Adrenal gland (tissue), 12 donors: ENCODE measurements around the gene TBC1D22A. TPM values are rescaled to one million over a fixed set of nuclear protein-coding genes. Genes with fewer than 3 reads are reported as not detected.

Experiments
- DNase-seq, 7 donors: peaks; one replicate each; pipeline ENCODE4 v3.0.0-alpha.2; 2019 to 2020
- H3K27ac ChIP-seq, 5 donors: fragments of 200-600 bp; sonication (generic) in 4 of 5; 1 replicate in 3 of 5; 2 replicates in 2 of 5; pipeline versions ENCODE4 v1.5.1 to v1.8.0; 2016 to 2020; ENCODE audit warnings: mild to moderate bottlenecking in 1 of 5
- H3K27me3 ChIP-seq: fragments of 200-600 bp; 2 replicates; pipeline ENCODE4 v1.8.0; 2021
- H3K36me3 ChIP-seq, 2 donors: fragments of 200-600 bp; replicated peaks in 1 of 2; 1 replicate in 1 of 2; 2 replicates in 1 of 2; pipeline versions ENCODE4 v1.5.1 to v1.8.0; 2018 to 2022
- H3K4me1 ChIP-seq, 2 donors: fragments of 200-600 bp; replicated peaks in 1 of 2; 1 replicate in 1 of 2; 2 replicates in 1 of 2; pipeline versions ENCODE4 v1.5.1 to v1.8.0; 2018 to 2021
- H3K4me3 ChIP-seq, 4 donors: fragments of 200-600 bp; sonication (generic) in 3 of 4; one replicate each; pipeline ENCODE4 v1.5.1; 2016 to 2018
- H3K9me3 ChIP-seq, 3 donors: fragments of 200-600 bp; sonication (generic) in 1 of 3; replicated peaks in 1 of 3; 1 replicate in 2 of 3; 2 replicates in 1 of 3; pipeline versions ENCODE4 v1.5.1 to v1.8.0; 2016 to 2021
- POLR2A ChIP-seq, 2 donors: fragments of 450-650 bp; IDR thresholded peaks; one replicate each; pipeline ENCODE4 v1.6.1; 2017; ENCODE audit warnings: antibody characterized with exemption in 2 of 2, mild to moderate bottlenecking in 2 of 2, moderate library complexity in 1 of 2
- WGBS, 4 donors: extraction: QIAGEN DNeasy Blood & Tissue Kit in 2 of 4; methylation state at CpG; one replicate each; pipeline versions ENCODE4 v1.1.5 to v1.1.7; 2013 to 2017; 5-methylcytosine and 5-hydroxymethylcytosine counted together
- intact Hi-C, 2 donors: fragments of 100-400 bp; cut with DNase I; formaldehyde crosslinking; loops; one replicate each; pipeline versions ENCODE4 v1.14.1 to v1.15.0; 2022 to 2023
- polyA plus RNA-seq, 3 donors: library from polyadenylated mRNA; stranded (reverse); fragments of 200-250 nt in 2 of 3; fragments of 350-450 nt in 1 of 3; fragmentation: Illumina TruSeq in 1 of 3; extraction: RNeasy Lipid Tissue Mini Kit (QIAGEN cat#74804) in 1 of 3; gene quantifications; one replicate each; pipeline ENCODE4 v1.2.3, GENCODE V29; 2013 to 2014
- total RNA-seq, 9 donors: library from RNA; depleted of rRNA in 4 of 9; stranded (reverse); fragments of >200 nt in 4 of 9; fragments of 120-200 nt in 1 of 9; fragmentation: NEBNext Ultra II Directional in 1 of 9; extraction: Animal tissue kit (Norgen Biotek cat#: 25700) in 1 of 9; gene quantifications; one replicate each; pipeline versions ENCODE4 v1.1.0 to v1.2.4, GENCODE V29; 2013 to 2023
- TF ChIP-seq, protein P1 (sequence below), 6 experiments: fragments of 450-650 bp in 4 of 6; fragments of 200-600 bp in 2 of 6; sonication (generic) in 1 of 6; IDR thresholded peaks; 1 replicate in 5 of 6; 2 replicates in 1 of 6; pipeline versions ENCODE4 v1.5.1 to v1.8.0; 2016 to 2021; ENCODE audit warnings: antibody characterized with exemption in 6 of 6, mild to moderate bottlenecking in 2 of 6, moderate library complexity in 1 of 6
- donor health status: healthy with polysubstance abuse.
- donor health status: Bipolar disorder and iron deficiency.
- donor health status: DM: yes; HTN: yes; CAD: no.
- donor health status: DM: no; HTN: no; CAD: no.
- donor health status: DM: no; HTN: no; CAD: no.
- donor health status: DM: yes; HTN: yes; CAD: no.

TBC1D22A gene
- total and polyA plus RNA-seq, 12 donors = 11.5 to 44.2 (median 28.1) TPM

DNA sequence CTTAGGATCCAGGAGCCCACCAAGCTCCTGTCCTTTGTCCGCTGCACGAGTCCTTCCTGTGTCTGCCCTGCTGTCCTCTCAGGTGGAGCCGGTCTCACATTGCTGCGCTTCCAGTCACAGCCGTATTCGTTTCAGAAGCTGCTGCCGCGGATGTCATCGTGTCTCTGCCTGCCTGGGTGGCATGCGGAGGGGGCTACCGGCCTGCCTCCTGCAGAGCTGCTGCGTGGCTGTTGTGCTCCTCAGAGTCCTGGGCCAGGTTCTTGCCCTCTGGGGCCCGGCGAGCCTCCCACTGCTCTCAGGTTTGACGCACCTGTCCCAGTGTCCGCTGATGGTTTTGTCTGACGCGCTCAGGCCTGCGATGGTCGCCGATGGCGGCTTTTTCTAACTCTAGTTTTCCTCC, 254.2 kb downstream of the TBC1D22A start:
- intact Hi-C loops = no loop called here
- Histone ChIP-seq H3K9me3 (no peaks in the 10 kb centered on the region), H3K4me1 (no peaks in the 10 kb centered on the region), H3K36me3 (no peaks in the 10 kb centered on the region), H3K4me3 (no peak overlapping the region), H3K27me3 (no peaks in the 10 kb centered on the region), H3K27ac (no peak overlapping the region)
- WGBS, 4 donors = 96 to 99% (median 97%) methylated on average over 16 to 22 of the region's 22 CpGs
- no peak for DNase-seq
- TF ChIP-seq POLR2A (IDR thresholded peaks at IDR 0.05) = no peak
- TF ChIP-seq, protein P1, sequence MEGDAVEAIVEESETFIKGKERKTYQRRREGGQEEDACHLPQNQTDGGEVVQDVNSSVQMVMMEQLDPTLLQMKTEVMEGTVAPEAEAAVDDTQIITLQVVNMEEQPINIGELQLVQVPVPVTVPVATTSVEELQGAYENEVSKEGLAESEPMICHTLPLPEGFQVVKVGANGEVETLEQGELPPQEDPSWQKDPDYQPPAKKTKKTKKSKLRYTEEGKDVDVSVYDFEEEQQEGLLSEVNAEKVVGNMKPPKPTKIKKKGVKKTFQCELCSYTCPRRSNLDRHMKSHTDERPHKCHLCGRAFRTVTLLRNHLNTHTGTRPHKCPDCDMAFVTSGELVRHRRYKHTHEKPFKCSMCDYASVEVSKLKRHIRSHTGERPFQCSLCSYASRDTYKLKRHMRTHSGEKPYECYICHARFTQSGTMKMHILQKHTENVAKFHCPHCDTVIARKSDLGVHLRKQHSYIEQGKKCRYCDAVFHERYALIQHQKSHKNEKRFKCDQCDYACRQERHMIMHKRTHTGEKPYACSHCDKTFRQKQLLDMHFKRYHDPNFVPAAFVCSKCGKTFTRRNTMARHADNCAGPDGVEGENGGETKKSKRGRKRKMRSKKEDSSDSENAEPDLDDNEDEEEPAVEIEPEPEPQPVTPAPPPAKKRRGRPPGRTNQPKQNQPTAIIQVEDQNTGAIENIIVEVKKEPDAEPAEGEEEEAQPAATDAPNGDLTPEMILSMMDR (IDR thresholded peaks at IDR 0.05) = no peak

DNA sequence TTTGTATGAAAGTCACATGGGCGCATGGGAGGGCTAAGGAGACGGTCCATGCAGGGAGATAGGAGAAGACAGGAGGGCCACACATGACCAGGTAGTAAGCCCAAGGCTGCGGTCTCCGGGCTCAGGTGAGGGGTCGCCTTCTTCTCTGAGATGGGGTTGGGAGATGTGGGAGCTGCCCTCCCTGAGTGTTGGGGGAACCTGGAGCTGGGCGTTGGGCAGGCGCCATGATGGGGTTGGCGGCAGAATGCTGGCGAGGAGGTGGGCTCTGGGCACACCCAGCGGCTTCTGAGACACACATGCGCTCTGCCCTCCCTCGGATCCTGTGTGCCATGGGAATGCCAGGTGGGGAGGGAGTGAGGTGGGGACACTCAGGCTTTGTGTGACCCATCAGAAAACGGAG, 254.8 kb downstream of the TBC1D22A start:
- 90 to 95% (median 94%) methylated on average over 13 of the region's 13 CpGs for WGBS, 4 donors
- H3K9me3 ChIP-seq = no peaks in the 10 kb centered on the region
- TF ChIP-seq POLR2A (IDR thresholded peaks at IDR 0.05) = no peak
- TF ChIP-seq, protein P1 (IDR thresholded peaks at IDR 0.05) = no peak
- intact Hi-C loops = no loop called here
- no peaks in the 10 kb centered on the region for H3K4me1 ChIP-seq
- no peak overlapping the region for H3K4me3 ChIP-seq
- no peak overlapping the region for H3K27ac ChIP-seq
- H3K36me3 ChIP-seq = no peaks in the 10 kb centered on the region
- no peaks in the 10 kb centered on the region for H3K27me3 ChIP-seq
- DNase-seq = no peak

DNA sequence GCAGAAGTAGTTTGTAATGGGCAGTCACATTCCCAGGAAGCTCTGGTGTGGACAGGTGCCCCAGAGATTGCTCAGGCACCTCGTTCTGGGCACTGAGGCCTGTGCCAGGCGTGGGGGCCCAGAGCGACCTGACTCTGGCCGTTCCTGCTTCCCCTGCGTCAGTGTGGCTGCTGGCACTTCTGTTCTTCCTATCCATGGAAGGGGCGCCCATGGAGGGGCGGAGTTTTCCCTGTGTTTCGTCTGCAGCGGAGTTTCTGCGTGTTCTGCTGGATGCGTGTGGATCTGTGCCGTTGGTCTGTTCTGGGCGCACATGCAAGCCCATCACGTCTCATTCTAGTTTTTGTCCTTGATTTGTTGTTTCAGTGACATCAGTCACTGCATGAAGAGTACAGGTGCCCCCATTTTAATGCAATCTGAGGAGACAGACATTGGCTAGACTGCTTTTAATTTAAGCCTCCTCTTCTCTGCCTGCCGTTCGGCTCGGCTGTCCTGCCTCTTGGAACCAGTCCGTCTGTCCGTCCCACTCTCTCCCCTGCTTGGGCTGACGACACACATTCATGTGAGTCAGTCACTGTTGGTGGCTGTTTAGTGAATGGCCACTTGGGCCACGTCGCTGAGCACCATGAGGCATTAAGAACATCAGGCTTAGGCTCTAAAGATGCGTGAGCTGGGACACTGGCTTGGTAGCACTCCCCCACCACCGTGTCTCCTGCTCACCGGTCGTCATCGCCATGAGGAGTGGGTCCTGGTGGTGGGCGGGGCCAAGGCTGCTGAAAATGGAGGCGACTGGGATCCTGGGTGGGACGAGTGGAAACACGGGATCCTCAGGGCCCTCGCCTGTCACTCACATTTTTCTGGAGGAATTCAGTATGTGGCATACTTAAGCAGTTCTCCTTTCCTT, 255.8 kb downstream of the TBC1D22A start:
- TF ChIP-seq, protein P1 (IDR thresholded peaks at IDR 0.05) = no peak
- no peak for TF ChIP-seq POLR2A (IDR thresholded peaks at IDR 0.05)
- 92 to 96% (median 93%) methylated on average over 22 to 32 of the region's 32 CpGs for WGBS, 4 donors
- no peaks in the 10 kb centered on the region for H3K9me3 ChIP-seq

DNA sequence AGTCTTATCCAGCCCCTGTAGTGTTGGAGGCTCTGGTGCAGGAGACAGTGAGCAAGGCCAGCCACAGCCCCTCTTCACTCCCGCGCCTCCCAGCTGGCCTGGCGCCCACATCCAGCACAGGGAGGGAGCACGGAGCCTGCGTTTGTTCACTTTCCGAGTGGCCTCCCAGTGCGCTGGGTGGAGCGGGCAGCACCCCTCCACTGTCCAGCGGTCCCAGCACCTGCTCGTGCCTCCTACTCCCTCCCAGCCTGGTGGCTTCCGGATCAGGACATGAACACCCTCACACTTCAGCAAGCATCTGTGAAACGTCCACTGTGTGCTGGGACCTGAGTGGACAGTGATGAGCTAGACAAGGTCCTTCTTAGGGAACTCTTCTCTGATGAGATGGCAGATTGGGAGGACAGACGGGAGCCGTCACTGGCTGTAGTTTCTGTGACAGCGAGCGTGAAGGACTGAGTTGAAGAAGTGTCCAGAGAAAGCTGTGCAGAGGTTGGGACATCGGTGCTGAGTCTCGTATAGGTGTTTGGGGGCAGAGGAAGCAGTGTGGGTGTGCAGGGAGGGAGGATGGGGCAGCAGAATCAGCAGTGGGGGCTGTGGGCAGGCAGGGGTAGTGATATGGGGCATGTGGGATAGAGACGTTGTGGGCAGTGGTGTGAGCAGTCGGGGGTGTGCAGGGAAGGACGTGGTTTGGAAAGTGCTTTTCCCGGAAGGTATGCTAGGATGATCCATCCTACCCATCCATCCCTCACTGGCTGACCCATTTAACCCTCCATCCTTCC, 256.8 kb downstream of the TBC1D22A start:
- 80 to 92% (median 89%) methylated on average over 11 to 22 of the region's 22 CpGs for WGBS, 4 donors
- TF ChIP-seq, protein P1 (IDR thresholded peaks at IDR 0.05) = no peak
- TF ChIP-seq POLR2A (IDR thresholded peaks at IDR 0.05) = no peak
- Histone ChIP-seq H3K9me3 (no peaks in the 10 kb centered on the region), H3K4me1 (no peaks in the 10 kb centered on the region), H3K27me3 (no peaks in the 10 kb centered on the region), H3K4me3 (no peak overlapping the region), H3K27ac (no peak overlapping the region), H3K36me3 (no peaks in the 10 kb centered on the region)
- DNase-seq = no peak
- intact Hi-C loops = no loop called here

More for the DNA sequence above, 255.8 kb downstream of the TBC1D22A start:
- DNase-seq = no peak
- Histone ChIP-seq H3K4me1 (no peaks in the 10 kb centered on the region), H3K27me3 (no peaks in the 10 kb centered on the region), H3K36me3 (no peaks in the 10 kb centered on the region), H3K27ac (no peak overlapping the region), H3K4me3 (no peak overlapping the region)
- intact Hi-C loops = no loop called here
